Measurements from ENCODE around the gene DIP2B.

DNA sequence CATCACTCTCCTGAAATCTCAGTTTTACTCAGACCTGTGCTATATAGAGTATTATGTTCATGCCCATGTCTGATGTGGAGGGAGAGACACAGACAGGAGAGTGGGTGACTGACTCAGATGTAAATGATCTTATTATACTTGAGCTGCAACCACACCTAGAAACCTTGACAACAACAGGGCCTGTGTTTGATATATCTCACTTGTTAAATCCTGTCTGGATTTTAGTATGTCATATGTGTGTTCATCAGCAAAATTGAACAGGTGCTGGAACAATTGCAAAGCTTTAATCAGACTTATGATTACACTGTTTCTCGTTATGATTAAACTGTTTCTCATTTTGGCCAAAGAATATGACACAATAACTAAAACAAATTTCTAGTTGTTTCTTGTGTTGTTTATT is 37.7 kb downstream of the DIP2B start:
- TF ChIP-seq, protein P1, sequence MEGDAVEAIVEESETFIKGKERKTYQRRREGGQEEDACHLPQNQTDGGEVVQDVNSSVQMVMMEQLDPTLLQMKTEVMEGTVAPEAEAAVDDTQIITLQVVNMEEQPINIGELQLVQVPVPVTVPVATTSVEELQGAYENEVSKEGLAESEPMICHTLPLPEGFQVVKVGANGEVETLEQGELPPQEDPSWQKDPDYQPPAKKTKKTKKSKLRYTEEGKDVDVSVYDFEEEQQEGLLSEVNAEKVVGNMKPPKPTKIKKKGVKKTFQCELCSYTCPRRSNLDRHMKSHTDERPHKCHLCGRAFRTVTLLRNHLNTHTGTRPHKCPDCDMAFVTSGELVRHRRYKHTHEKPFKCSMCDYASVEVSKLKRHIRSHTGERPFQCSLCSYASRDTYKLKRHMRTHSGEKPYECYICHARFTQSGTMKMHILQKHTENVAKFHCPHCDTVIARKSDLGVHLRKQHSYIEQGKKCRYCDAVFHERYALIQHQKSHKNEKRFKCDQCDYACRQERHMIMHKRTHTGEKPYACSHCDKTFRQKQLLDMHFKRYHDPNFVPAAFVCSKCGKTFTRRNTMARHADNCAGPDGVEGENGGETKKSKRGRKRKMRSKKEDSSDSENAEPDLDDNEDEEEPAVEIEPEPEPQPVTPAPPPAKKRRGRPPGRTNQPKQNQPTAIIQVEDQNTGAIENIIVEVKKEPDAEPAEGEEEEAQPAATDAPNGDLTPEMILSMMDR (IDR thresholded peaks at IDR 0.05) = no peak
- no peak for TF ChIP-seq POLR2A (IDR thresholded peaks at IDR 0.05)

Data from upper lobe of left lung (tissue), 4 donors.